K562 (cell line): ENCODE data around the gene CAPN12. TPM values are rescaled to one million over a fixed set of nuclear protein-coding genes. Genes with fewer than 3 reads are reported as not detected.

ENCODE experiments used
- ATAC-seq: fragments of 200-7000 bp; cut with Tn5 transposase; 3 replicates; pipeline ENCODE4 v1.9.1; 2020; ENCODE audit warnings: moderate library complexity
- BruUV-seq: library from RNA; stranded (reverse); fragments of 400-500 nt; replicated peaks from 2 replicates; lab custom pipeline; 2021; lab: Mats Ljungman, UMichigan
- CTCF ChIA-PET: fragments of 300-600 bp; formaldehyde crosslinking; extraction: SDS; loops from one replicate; lab custom pipeline; 2021; ENCODE audit warnings: low intra/inter-chr PET ratio; lab: Yijun Ruan, JAX
- POLR2A ChIA-PET: fragments of 300-600, 350-650 bp; sonication (Branson Sonifier 250); formaldehyde crosslinking; extraction: SDS; loops from one replicate; lab custom pipeline; 2021; ENCODE audit warnings: antibody characterized with exemption, inconsistent platforms; lab: Yijun Ruan, JAX
- DNase-seq, 4 experiments: peaks; one replicate each; pipeline versions ENCODE4 v3.0.0 to v3.0.0-alpha.2; 2011 to 2018; ENCODE audit warnings: low spot score in 3 of 4, mixed read lengths in 3 of 4; ENCODE audit errors: extremely low read depth in 1 of 4
- FAIRE-seq: peaks from 2 replicates; lab custom pipeline; 2011; peaks lifted over from hg19 to GRCh38; lab: Jason Lieb, UNC
- H2AFZ ChIP-seq: 2 replicates; pipeline ENCODE4 v1.6.0; 2011; ENCODE audit warnings: low read depth, low read length, control low read depth, inconsistent platforms
- H3K27ac ChIP-seq: fragments of 200-600 bp; 3 replicates; pipeline ENCODE4 v1.8.0; 2011; ENCODE audit warnings: low read depth, mild to moderate bottlenecking, control low read depth, inconsistent platforms, low read length, moderate library complexity, mixed read lengths; ENCODE audit errors: extremely low read depth
- H3K27me3 ChIP-seq, 2 experiments: fragments of 300-600 bp in 1 of 2; 2 replicates in 1 of 2; 3 replicates in 1 of 2; pipeline versions ENCODE4 v1.6.0 to v1.8.0; 2011; ENCODE audit warnings: inconsistent platforms in 2 of 2, low read length in 2 of 2, mild to moderate bottlenecking in 1 of 2, mixed read lengths in 1 of 2, moderate library complexity in 1 of 2; ENCODE audit not compliant: control insufficient read depth in 2 of 2, insufficient read depth in 2 of 2
- H3K36me3 ChIP-seq: fragments of 300-600 bp; 3 replicates; pipeline ENCODE4 v1.8.0; 2011; ENCODE audit warnings: mild to moderate bottlenecking, low read length, inconsistent platforms; ENCODE audit not compliant: control insufficient read depth, insufficient read depth
- H3K4me1 ChIP-seq, 2 experiments: fragments of 200-600 bp in 1 of 2; replicated peaks in 1 of 2; 2 replicates in 1 of 2; 3 replicates in 1 of 2; pipeline versions ENCODE4 v1.5.1 to v1.8.0; 2011; ENCODE audit warnings: inconsistent platforms in 2 of 2, low read length in 2 of 2, mild to moderate bottlenecking in 1 of 2, mixed read lengths in 1 of 2, moderate library complexity in 1 of 2; ENCODE audit not compliant: control insufficient read depth in 2 of 2, insufficient read depth in 2 of 2
- H3K4me2 ChIP-seq: 2 replicates; pipeline ENCODE4 v1.6.1; 2011; ENCODE audit warnings: low read length, control low read depth, inconsistent platforms, mixed read lengths; ENCODE audit not compliant: insufficient read depth
- H3K4me3 ChIP-seq: fragments of 200-600 bp; sonication (generic), shearing (Covaris generic); 2 replicates; pipeline ENCODE4 v1.5.1; 2016; ENCODE audit warnings: control low read depth, inconsistent platforms
- H3K79me2 ChIP-seq: fragments of 200-600 bp; 3 replicates; pipeline ENCODE4 v1.8.0; 2011; ENCODE audit warnings: low read length, inconsistent platforms; ENCODE audit not compliant: control insufficient read depth, insufficient read depth
- H3K9ac ChIP-seq, 2 experiments: 2 replicates each; pipeline versions ENCODE4 v1.6.0 to v1.6.1; 2011; ENCODE audit warnings: low read depth in 2 of 2, low read length in 2 of 2, control low read depth in 1 of 2, inconsistent platforms in 1 of 2, mild to moderate bottlenecking in 1 of 2, mixed read lengths in 1 of 2; ENCODE audit not compliant: insufficient read depth in 1 of 2
- H3K9me1 ChIP-seq: one replicate; pipeline ENCODE4 v1.6.0; 2011; ENCODE audit warnings: inconsistent platforms, mild to moderate bottlenecking, low read length, moderate library complexity; ENCODE audit not compliant: control insufficient read depth, insufficient read depth
- H3K9me3 ChIP-seq: replicated peaks from 2 replicates; pipeline ENCODE4 v1.5.1; 2011; ENCODE audit warnings: low read depth, low read length, inconsistent platforms; ENCODE audit not compliant: control insufficient read depth, insufficient read depth
- H4K20me1 ChIP-seq: replicated peaks from 2 replicates; pipeline ENCODE4 v1.6.1; 2011; ENCODE audit warnings: low read length, inconsistent platforms, mixed read lengths; ENCODE audit not compliant: control insufficient read depth, insufficient read depth
- FOXK2 ChIP-seq, 2 experiments: fragments of 450-650 bp; IDR thresholded peaks in 1 of 2; conservative IDR thresholded peaks in 1 of 2; 2 replicates each; pipeline ENCODE4 v1.6.1; 2016; ENCODE audit warnings: low read depth in 2 of 2, mild to moderate bottlenecking in 1 of 2
- HNRNPUL1 ChIP-seq: fragments of 200-400 bp; formaldehyde crosslinking; IDR thresholded peaks from 2 replicates; pipeline ENCODE4 v1.6.1; 2017; ENCODE audit warnings: low read length
- KLF1 ChIP-seq: fragments of 450-650 bp; IDR thresholded peaks from 2 replicates; pipeline ENCODE4 v1.6.1; 2016; ENCODE audit warnings: missing genetic modification characterization, missing compliant biosample characterization
- RERE ChIP-seq: sonication (generic); formaldehyde crosslinking; IDR thresholded peaks from 2 replicates; pipeline ENCODE4 v1.8.0; 2023; ENCODE audit warnings: missing genetic modification reagents, mild to moderate bottlenecking, borderline replicate concordance
- SMARCA5 ChIP-seq: fragments of 450-650 bp; IDR thresholded peaks from 2 replicates; pipeline ENCODE4 v1.6.1; 2016
- WGBS: fragments of 100-300 bp; shearing (Covaris generic); methylation state at CpG from one replicate; pipeline ENCODE4 v1.1.6; 2016; ENCODE audit warnings: low coverage, mixed read lengths; ENCODE audit not compliant: insufficient coverage; ENCODE audit errors: missing lambda C conversion rate; 5-methylcytosine and 5-hydroxymethylcytosine counted together
- in situ Hi-C: fragments of 300-500 bp; cut with MboI; formaldehyde crosslinking; loops from 4 replicates; pipeline ENCODE4 v1.15.0; 2018; ENCODE audit warnings: inconsistent platforms, mixed read lengths
- intact Hi-C: fragments of 100-400 bp; cut with micrococcal nuclease; formaldehyde crosslinking; loops from 2 replicates; pipeline ENCODE4 v1.14.2; 2022
- polyA plus RNA-seq, 8 experiments: library from polyadenylated mRNA; depleted of rRNA in 4 of 8; stranded (reverse) in 5 of 8; unstranded in 3 of 8; fragments of >200 nt; fragmentation: Nextera tagmentation in 2 of 8; fragmentation: Illumina TruSeq in 1 of 8; extraction: Ambion mirVana in 2 of 8; extraction: Trizol in 1 of 8; gene quantifications; 2 replicates each; pipeline versions ENCODE4 v1.2.1 to v1.2.3, GENCODE V29; 2011 to 2014; ENCODE audit warnings: inconsistent platforms in 1 of 8, missing spikeins in 1 of 8
- total RNA-seq, 7 experiments: library from RNA; depleted of rRNA in 6 of 7; stranded (reverse); fragments of >200 nt in 6 of 7; fragmentation: Illumina TruSeq in 2 of 7; extraction: Trizol in 2 of 7; gene quantifications; 2 replicates each; pipeline versions ENCODE4 v1.2.1 to v1.2.3, GENCODE V29; 2011 to 2021; ENCODE audit warnings: low replicate concordance in 1 of 7

Gene CAPN12
- total and polyA plus RNA-seq, 9 of the 15 experiments (the other 6 are each of a cell fraction or from before 2014, with no cell fraction given): 0.83 to 7.0 (median 1.6) TPM

GRCh38 chr19:38740932-38741331 lies 3.3 kb downstream of the CAPN12 start (continued):
- no peak for TF ChIP-seq RERE (CRISPR knock-in tag)
- no peak for TF ChIP-seq HNRNPUL1
- no peak for TF ChIP-seq KLF1
- no peak for TF ChIP-seq FOXK2 (conservative IDR thresholded peaks at IDR 0.05 in 1 of 2, IDR thresholded peaks at IDR 0.05 in 1 of 2; ENCODE audit: low read depth in 2 of 2)

GRCh38 chr19:38740257-38740592 lies 4.0 kb downstream of the CAPN12 start:
- no peak for TF ChIP-seq SMARCA5
- Histone ChIP-seq H4K20me1 (no peaks in the 10 kb centered on the region), H3K36me3 (no peaks in the 10 kb centered on the region), H3K9me3 (no peaks in the 10 kb centered on the region), H3K9ac (peak overlapping the region in 1 of 2 experiments; percentile 80; a peak in 1 of 4 replicates), H3K27ac (no peak overlapping the region), H3K9me1 (no peaks in the 10 kb centered on the region), H3K79me2 (peaks cover 8% of the 10 kb centered on the region; the same call in 1 of the 3 replicates), H2AFZ (no peak overlapping the region), H3K27me3 (no peaks in the 10 kb centered on the region), H3K4me3 (no peak overlapping the region), H3K4me1 (peaks cover 21 to 52% of the 10 kb centered on the region in 2 experiments), H3K4me2 (no peak overlapping the region)
- intact Hi-C loops: no loop called here
- BruUV-seq: no TSS peak
- CTCF ChIA-PET: no interaction called here
- ATAC-seq (no peak), FAIRE-seq (no peak), DNase-seq (no peak)
- POLR2A ChIA-PET: interaction anchor here (0.6 to 0.7 kb wide), 2 partner anchors 10 to 27 kb away, joined by 3 read pairs; no protein-coding TSS in a partner anchor
- in situ Hi-C loops: no loop called here
- WGBS: 81% methylated on average over 9 of the region's 9 CpGs
